SK-N-SH (cell line): ENCODE measurements around the gene LMF1. TPM values are rescaled to one million over a fixed set of nuclear protein-coding genes. Genes with fewer than 3 reads are reported as not detected.

ENCODE experiments used
- CTCF ChIA-PET: fragments of 300-600, 350-600 bp; formaldehyde crosslinking; extraction: SDS; loops from one replicate; lab custom pipeline; 2021; lab: Yijun Ruan, JAX
- POLR2A ChIA-PET: fragments of 350-600 bp; sonication (Branson Sonifier 250); formaldehyde crosslinking; extraction: SDS; loops from one replicate; lab custom pipeline; 2020; ENCODE audit warnings: antibody characterized with exemption, inconsistent platforms; lab: Yijun Ruan, JAX
- DNase-seq: peaks from one replicate; pipeline ENCODE4 v3.0.0; 2012
- H2AFZ ChIP-seq: fragments of 200-600 bp; sonication (generic); 2 replicates; pipeline ENCODE4 v1.8.1; 2016; ENCODE audit warnings: antibody characterized with exemption, mild to moderate bottlenecking, low read depth
- H3F3A ChIP-seq: fragments of 200-600 bp; sonication (generic); replicated peaks from 2 replicates; pipeline ENCODE3; 2016; ENCODE audit warnings: antibody characterized with exemption, mild to moderate bottlenecking; ENCODE audit not compliant: insufficient read depth
- H3K27ac ChIP-seq, 2 experiments: fragments of 200-500 bp in 1 of 2; fragments of 200-600 bp in 1 of 2; sonication (Bioruptor generic) in 1 of 2; sonication (generic), shearing (Covaris generic) in 1 of 2; 2 replicates each; pipeline versions ENCODE4 v1.5.1 to v1.6.1; 2014 to 2016; ENCODE audit warnings: low read depth in 2 of 2, inconsistent platforms in 1 of 2, low read length in 1 of 2, mild to moderate bottlenecking in 1 of 2, mixed read lengths in 1 of 2
- H3K27me3 ChIP-seq: fragments of 200-600 bp; sonication (generic), shearing (Covaris generic); 2 replicates; pipeline ENCODE4 v1.6.1; 2016; ENCODE audit warnings: mixed run types; ENCODE audit not compliant: insufficient read depth
- H3K36me3 ChIP-seq, 2 experiments: fragments of 200-500 bp in 1 of 2; fragments of 200-600 bp in 1 of 2; sonication (Bioruptor generic) in 1 of 2; sonication (generic) in 1 of 2; replicated peaks in 1 of 2; 2 replicates each; pipeline versions ENCODE3 to v1.5.1; 2014 to 2016; ENCODE audit warnings: low read length in 1 of 2, mild to moderate bottlenecking in 1 of 2; ENCODE audit not compliant: insufficient read depth in 2 of 2, control insufficient read depth in 1 of 2
- H3K4me1 ChIP-seq, 2 experiments: fragments of 200-500 bp in 1 of 2; fragments of 200-600 bp in 1 of 2; sonication (Bioruptor generic) in 1 of 2; sonication (generic), shearing (Covaris generic) in 1 of 2; 2 replicates each; pipeline versions ENCODE4 v1.5.1 to v1.6.1; 2014 to 2016; ENCODE audit warnings: low read depth in 1 of 2, low read length in 1 of 2, mixed run types in 1 of 2; ENCODE audit not compliant: insufficient read depth in 2 of 2, control insufficient read depth in 1 of 2
- H3K4me2 ChIP-seq: fragments of 200-600 bp; sonication (generic), shearing (Covaris generic); 2 replicates; pipeline ENCODE4 v1.6.1; 2017; ENCODE audit warnings: mixed run types
- H3K4me3 ChIP-seq, 2 experiments: fragments of 200-500 bp in 1 of 2; fragments of 200-600 bp in 1 of 2; sonication (Bioruptor generic) in 1 of 2; sonication (generic), shearing (Covaris generic) in 1 of 2; 2 replicates each; pipeline versions ENCODE4 v1.5.1 to v1.8.1; 2014 to 2016; ENCODE audit warnings: low read depth in 2 of 2, inconsistent platforms in 1 of 2, low read length in 1 of 2, mild to moderate bottlenecking in 1 of 2, mixed read lengths in 1 of 2, moderate library complexity in 1 of 2
- H3K79me2 ChIP-seq: fragments of 200-600 bp; sonication (generic); 2 replicates; pipeline ENCODE4 v1.8.1; 2017; ENCODE audit warnings: mild to moderate bottlenecking; ENCODE audit not compliant: insufficient read depth
- H3K9ac ChIP-seq: fragments of 200-600 bp; sonication (generic); 2 replicates; pipeline ENCODE4 v1.6.1; 2017; ENCODE audit warnings: mixed run types
- H3K9me2 ChIP-seq: fragments of 200-600 bp; sonication (generic); 2 replicates; pipeline ENCODE4 v1.6.1; 2017; ENCODE audit warnings: mixed run types
- H3K9me3 ChIP-seq: fragments of 200-600 bp; sonication (generic); 2 replicates; pipeline ENCODE4 v1.6.1; 2017; ENCODE audit warnings: mixed run types, mild to moderate bottlenecking, moderate library complexity
- H4K20me1 ChIP-seq: fragments of 200-600 bp; sonication (generic); 2 replicates; pipeline ENCODE4 v1.6.1; 2017; ENCODE audit warnings: mild to moderate bottlenecking, mixed run types; ENCODE audit not compliant: insufficient read depth
- CTCF ChIP-seq: fragments of 200-600 bp; sonication (generic); IDR thresholded peaks from 2 replicates; pipeline ENCODE4 v1.6.1; 2017; ENCODE audit warnings: antibody characterized with exemption, mild to moderate bottlenecking, moderate library complexity
- EZH2phosphoT487 ChIP-seq: fragments of 200-600 bp; sonication (generic); IDR thresholded peaks from 2 replicates; pipeline ENCODE4 v1.6.1; 2017; ENCODE audit warnings: low read depth, mixed run types, mild to moderate bottlenecking, antibody characterized with exemption, moderate library complexity, borderline replicate concordance
- FOXJ3 ChIP-seq: sonication (generic); formaldehyde crosslinking; IDR thresholded peaks from 2 replicates; pipeline ENCODE4 v1.5.1; 2020; ENCODE audit warnings: mild to moderate bottlenecking, missing genetic modification reagents
- GATA2 ChIP-seq: sonication (generic); formaldehyde crosslinking; IDR thresholded peaks from 2 replicates; pipeline ENCODE4 v1.5.0; 2020; ENCODE audit warnings: mild to moderate bottlenecking, missing genetic modification reagents
- IRF3 ChIP-seq: fragments of 150-350 bp; IDR thresholded peaks from 2 replicates; pipeline ENCODE4 v1.6.1; 2016; ENCODE audit warnings: mild to moderate bottlenecking, low read depth, low read length
- MAX ChIP-seq: IDR thresholded peaks from 2 replicates; pipeline ENCODE4 v1.4.0; 2012; ENCODE audit warnings: low read depth
- MEF2A ChIP-seq: IDR thresholded peaks from 2 replicates; pipeline ENCODE4 v1.4.0; 2012; ENCODE audit warnings: low read depth, borderline replicate concordance
- PBX3 ChIP-seq: IDR thresholded peaks from 2 replicates; pipeline ENCODE4; 2012
- RXRA ChIP-seq: IDR thresholded peaks from 2 replicates; pipeline ENCODE4 v1.4.0; 2012; ENCODE audit warnings: low read depth, mild to moderate bottlenecking, borderline replicate concordance
- SIN3A ChIP-seq: IDR thresholded peaks from 2 replicates; pipeline ENCODE4 v1.6.1; 2012; ENCODE audit warnings: low read depth, mild to moderate bottlenecking, low read length, moderate library complexity, borderline replicate concordance
- USF1 ChIP-seq: IDR thresholded peaks from 2 replicates; pipeline ENCODE4 v1.4.0; 2012; ENCODE audit warnings: low read depth, borderline replicate concordance
- USF2 ChIP-seq: fragments of 150-350 bp; IDR thresholded peaks from 2 replicates; pipeline ENCODE4 v1.6.1; 2017; ENCODE audit warnings: antibody characterized with exemption, low read length, low read depth, borderline replicate concordance
- WGBS: methylation state at CpG from one replicate; pipeline ENCODE4 v1.1.6; 2017; ENCODE audit warnings: low lambda C conversion rate; 5-methylcytosine and 5-hydroxymethylcytosine counted together
- polyA plus RNA-seq, 3 experiments: library from polyadenylated mRNA; depleted of rRNA; stranded (reverse); fragments of >200 nt; gene quantifications; 2 replicates each; pipeline ENCODE4 v1.2.3, GENCODE V29; 2012

Gene LMF1
- polyA plus RNA-seq, 1 of the 3 experiments (the other 2 are of a cell fraction), result 5.7 TPM

GRCh38 chr16:1010815-1011214 is 40.0 kb upstream of the LMF1 start (continued):
- TF ChIP-seq CTCF, result no peak
- no peak for TF ChIP-seq PBX3

GRCh38 chr16:1010251-1010650 is 39.5 kb upstream of the LMF1 start:
- peaks cover 77% of the 10 kb centered on the region for H3K27me3 ChIP-seq
- H3K9me3 ChIP-seq, result no peaks in the 10 kb centered on the region
- H4K20me1 ChIP-seq, result peaks cover 4% of the 10 kb centered on the region; the same call in 1 of the 2 replicates
- H3K36me3 ChIP-seq, result no peaks in the 10 kb centered on the region
- no peaks in the 10 kb centered on the region for H3K4me1 ChIP-seq
- no peak overlapping the region for H3K9ac ChIP-seq
- H3K4me2 ChIP-seq, result no peak overlapping the region
- no peaks in the 10 kb centered on the region for H3K9me2 ChIP-seq
- TF ChIP-seq RXRA (no peak), FOXJ3 (CRISPR knock-in tag) (no peak), MEF2A (no peak), IRF3 (no peak)
- ChIA-PET CTCF (no interaction called here), POLR2A (no interaction called here)
- no peak for DNase-seq
- no peak overlapping the region for H2AFZ ChIP-seq
- 18% methylated on average over 8 of the region's 20 CpGs for WGBS
- H3F3A ChIP-seq, result no peaks in the 10 kb centered on the region
- H3K27ac ChIP-seq, result no peak overlapping the region
- H3K4me3 ChIP-seq, result no peak overlapping the region
- H3K79me2 ChIP-seq, result no peaks in the 10 kb centered on the region

- Histone ChIP-seq H3F3A (no peaks in the 10 kb centered on the region), H3K36me3 (no peaks in the 10 kb centered on the region), H3K4me2 (no peak overlapping the region), H3K9ac (no peak overlapping the region), H4K20me1 (peaks cover 4% of the 10 kb centered on the region; the same call in 1 of the 2 replicates), H3K9me3 (no peaks in the 10 kb centered on the region), H3K27ac (no peak overlapping the region), H3K4me3 (no peak overlapping the region), H3K4me1 (no peaks in the 10 kb centered on the region), H3K9me2 (no peaks in the 10 kb centered on the region), H3K79me2 (no peaks in the 10 kb centered on the region), H2AFZ (no peak overlapping the region), H3K27me3 (peaks cover 79% of the 10 kb centered on the region)
- no peak for DNase-seq
- CTCF ChIA-PET, result no interaction called here
- 19% methylated on average over 20 of the region's 30 CpGs for WGBS
- POLR2A ChIA-PET, result no interaction called here
- TF ChIP-seq IRF3, result no peak
- TF ChIP-seq USF1, result no peak
- no peak for TF ChIP-seq USF2
- TF ChIP-seq SIN3A, result no peak
- TF ChIP-seq GATA2 (CRISPR knock-in tag), result no peak
- TF ChIP-seq CTCF, result no peak
- TF ChIP-seq MAX, result no peak
- TF ChIP-seq EZH2phosphoT487, result no peak
Measured at GRCh38 chr16:1009358-1010150, 38.8 kb upstream of the LMF1 start.
